CD14-positive monocyte (primary cell): ENCODE data around the gene ZFPL1. TPM values are rescaled to one million over a fixed set of nuclear protein-coding genes. Genes with fewer than 3 reads are reported as not detected.

ENCODE experiments used
- DNase-seq, 3 donors: peaks; one replicate each; pipeline ENCODE4 v3.0.0-alpha.2; 2011 to 2022
- H2AFZ ChIP-seq: 2 replicates; pipeline ENCODE4 v1.6.0; 2012; ENCODE audit warnings: mild to moderate bottlenecking, low read depth, low read length, inconsistent platforms; ENCODE audit not compliant: insufficient read depth, poor library complexity, severe bottlenecking
- H3K27ac ChIP-seq, 2 donors: 1 replicate in 1 of 2; 2 replicates in 1 of 2; pipeline ENCODE4 v1.5.1; 2012 to 2013; ENCODE audit warnings: low read length in 2 of 2, control low read depth in 1 of 2, inconsistent platforms in 1 of 2, low read depth in 1 of 2, mild to moderate bottlenecking in 1 of 2
- H3K27me3 ChIP-seq, 2 donors: one replicate each; pipeline versions ENCODE4 v1.6.0 to v1.6.1; 2011 to 2013; ENCODE audit warnings: low read length in 2 of 2; ENCODE audit not compliant: control insufficient read depth in 2 of 2, insufficient read depth in 2 of 2
- H3K36me3 ChIP-seq, 2 donors: replicated peaks in 1 of 2; 1 replicate in 1 of 2; 2 replicates in 1 of 2; pipeline versions ENCODE4 v1.5.1 to v1.6.1; 2012 to 2013; ENCODE audit warnings: low read length in 2 of 2, control low read depth in 1 of 2, inconsistent platforms in 1 of 2, mild to moderate bottlenecking in 1 of 2; ENCODE audit not compliant: insufficient read depth in 2 of 2, control insufficient read depth in 1 of 2
- H3K4me1 ChIP-seq, 2 donors: 1 replicate in 1 of 2; 2 replicates in 1 of 2; pipeline versions ENCODE4 v1.5.1 to v1.6.1; 2012 to 2013; ENCODE audit warnings: low read length in 2 of 2, control low read depth in 1 of 2, inconsistent platforms in 1 of 2, mild to moderate bottlenecking in 1 of 2, moderate library complexity in 1 of 2; ENCODE audit not compliant: insufficient read depth in 2 of 2, control insufficient read depth in 1 of 2
- H3K4me2 ChIP-seq: replicated peaks from 2 replicates; pipeline ENCODE3; 2012; ENCODE audit warnings: low read length, moderate library complexity, mild to moderate bottlenecking; ENCODE audit not compliant: poor library complexity, severe bottlenecking; ENCODE audit errors: extremely low read depth
- H3K4me3 ChIP-seq, 3 experiments: fragments of 200-600 bp in 1 of 3; sonication (generic) in 1 of 3; replicated peaks in 1 of 3; 1 replicate in 2 of 3; 2 replicates in 1 of 3; pipeline ENCODE4 v1.5.1; 2011 to 2013; ENCODE audit warnings: low read length in 3 of 3, mild to moderate bottlenecking in 3 of 3, control low read depth in 2 of 3, low read depth in 2 of 3, inconsistent platforms in 1 of 3, moderate library complexity in 1 of 3
- H3K79me2 ChIP-seq: 2 replicates; pipeline ENCODE4 v1.6.0; 2012; ENCODE audit warnings: mild to moderate bottlenecking, control low read depth, inconsistent platforms, low read length, moderate library complexity; ENCODE audit not compliant: insufficient read depth
- H3K9ac ChIP-seq: 2 replicates; pipeline ENCODE4 v1.6.0; 2017; ENCODE audit warnings: low read length, mild to moderate bottlenecking; ENCODE audit not compliant: insufficient read depth, poor library complexity, severe bottlenecking
- H3K9me3 ChIP-seq, 2 donors: replicated peaks in 1 of 2; 1 replicate in 1 of 2; 2 replicates in 1 of 2; pipeline versions ENCODE4 v1.5.1 to v1.6.1; 2012 to 2013; ENCODE audit warnings: low read length in 2 of 2, control low read depth in 1 of 2; ENCODE audit not compliant: control insufficient read depth in 1 of 2, insufficient read depth in 1 of 2
- H4K20me1 ChIP-seq: 2 replicates; pipeline ENCODE4 v1.6.0; 2012; ENCODE audit warnings: mild to moderate bottlenecking, low read length, control low read depth, moderate library complexity; ENCODE audit not compliant: insufficient read depth
- H3K27ac Mint-ChIP-seq, 7 donors: one replicate each; pipeline ENCODE4 v1.8.0; 2020; ENCODE audit warnings: mild to moderate bottlenecking in 7 of 7, mixed read lengths in 7 of 7, moderate library complexity in 6 of 7, inconsistent platforms in 2 of 7
- H3K27me3 Mint-ChIP-seq, 3 donors: one replicate each; pipeline ENCODE4 v1.8.0; 2021 to 2022; ENCODE audit warnings: low read depth in 3 of 3, mild to moderate bottlenecking in 3 of 3, mixed read lengths in 3 of 3, moderate library complexity in 3 of 3, inconsistent platforms in 1 of 3
- H3K36me3 Mint-ChIP-seq, 2 donors: one replicate each; pipeline ENCODE4 v1.8.0; 2020; ENCODE audit warnings: mixed read lengths in 2 of 2, inconsistent platforms in 1 of 2, mild to moderate bottlenecking in 1 of 2
- H3K4me1 Mint-ChIP-seq: one replicate; pipeline ENCODE4 v1.8.0; 2020; ENCODE audit warnings: mild to moderate bottlenecking, mixed read lengths
- H3K4me3 Mint-ChIP-seq, 2 donors: one replicate each; pipeline ENCODE4 v1.8.0; 2020; ENCODE audit warnings: mild to moderate bottlenecking in 2 of 2, mixed read lengths in 2 of 2, moderate library complexity in 1 of 2
- H3K9me3 Mint-ChIP-seq, 7 donors: one replicate each; pipeline ENCODE4 v1.8.0; 2020 to 2022; ENCODE audit warnings: mixed read lengths in 7 of 7, mild to moderate bottlenecking in 6 of 7, moderate library complexity in 6 of 7, inconsistent platforms in 2 of 7
- CTCF ChIP-seq: fragments of 200-600 bp; IDR thresholded peaks from one replicate; pipeline ENCODE4 v1.8.0; 2022; ENCODE audit warnings: antibody characterized with exemption, mild to moderate bottlenecking
- WGBS: methylation state at CpG from one replicate; pipeline ENCODE4 v1.1.5; 2013; ENCODE audit warnings: missing lambda C conversion rate; ENCODE audit not compliant: insufficient coverage; 5-methylcytosine and 5-hydroxymethylcytosine counted together
- intact Hi-C, 2 donors: fragments of 100-400 bp; cut with micrococcal nuclease; formaldehyde crosslinking; loops; one replicate each; pipeline versions ENCODE4 v1.15.0 to v1.15.1; 2023
- polyA plus RNA-seq, 3 donors: library from polyadenylated mRNA; depleted of rRNA in 1 of 3; unstranded in 2 of 3; stranded (reverse) in 1 of 3; fragments of 300-500 nt in 2 of 3; fragments of >200 nt in 1 of 3; fragmentation: Illumina TruSeq in 2 of 3; gene quantifications; 1 replicate in 2 of 3; 2 replicates in 1 of 3; pipeline ENCODE4 v1.2.3, GENCODE V29; 2012 to 2021

The ZFPL1 gene
- polyA plus RNA-seq, 3 donors, result 25.1 to 41.1 (median 27.2) TPM

- intact Hi-C loops, result no loop called here
- peaks cover 41 to 60% of the 10 kb centered on the region in 2 donors for H3K4me1 ChIP-seq
Measured at GRCh38 chr11:65040847-65041622, 43.0 kb upstream of the ZFPL1 start, which contains the start of gene SAC3D1. Gene SAC3D1 (plus strand): TSS chr11:65041210. CDS start chr11:65041293, 83 bp downstream.

GRCh38 chr11:65042891-65043290 is 41.1 kb upstream of the ZFPL1 start:
- peaks cover 9 to 31% of the 10 kb centered on the region in 2 donors for H3K36me3 Mint-ChIP-seq
- H3K27me3 Mint-ChIP-seq, result peaks cover 0 to 5% (median 2%) of the 10 kb centered on the region in 3 donors
- H3K9me3 Mint-ChIP-seq, result no peaks in the 10 kb centered on the region
- Histone ChIP-seq H3K27ac (no peak overlapping the region), H3K79me2 (peaks cover 29% of the 10 kb centered on the region), H3K36me3 (peaks cover 3 to 24% of the 10 kb centered on the region in 2 donors), H3K4me1 (peaks cover 55 to 78% of the 10 kb centered on the region in 2 donors), H3K27me3 (no peaks in the 10 kb centered on the region), H3K4me3 (no peak overlapping the region), H2AFZ (no peak overlapping the region), H3K9me3 (no peaks in the 10 kb centered on the region), H4K20me1 (peaks cover 4% of the 10 kb centered on the region), H3K9ac (no peak overlapping the region), H3K4me2 (no peak overlapping the region)
- DNase-seq, result no peak
- intact Hi-C loops, result no loop called here
- H3K4me3 Mint-ChIP-seq, result no peak overlapping the region
- H3K27ac Mint-ChIP-seq, result peak overlapping the region in 2 of 7 donors; percentile 32 to 35
- no peak for TF ChIP-seq CTCF
- peaks cover 50% of the 10 kb centered on the region for H3K4me1 Mint-ChIP-seq
- WGBS, result no CpG with 5 or more reads among the region's 6 CpGs

More at GRCh38 chr11:65040847-65041622, 43.0 kb upstream of the ZFPL1 start, which contains the start of gene SAC3D1:
- Histone ChIP-seq H3K9me3 (no peaks in the 10 kb centered on the region), H3K4me3 (peak within 1 kb of the TSS; percentile 72 to 95 (median 74)), H2AFZ (peak within 1 kb of the TSS; percentile 89), H3K27me3 (no peaks in the 10 kb centered on the region), H3K36me3 (peaks cover 14 to 39% of the 10 kb centered on the region in 2 donors), H3K4me2 (peak within 1 kb of the TSS; percentile 95), H4K20me1 (peaks cover 4% of the 10 kb centered on the region), H3K9ac (peak within 1 kb of the TSS; percentile 69), H3K27ac (peak within 1 kb of the TSS; percentile 76 to 83), H3K79me2 (peaks cover 24% of the 10 kb centered on the region)
- Mint-ChIP-seq H3K4me3 (peak within 1 kb of the TSS; percentile 91 to 95), H3K9me3 (no peaks in the 10 kb centered on the region), H3K36me3 (peaks cover 21 to 49% of the 10 kb centered on the region in 2 donors), H3K27ac (peak within 1 kb of the TSS; percentile 89 to 98 (median 95)), H3K4me1 (peaks cover 34% of the 10 kb centered on the region), H3K27me3 (peaks cover 0 to 2% (median 0%) of the 10 kb centered on the region in 3 donors)
- WGBS, result under 1% methylated on average over 91 of the region's 91 CpGs
- TF ChIP-seq CTCF, result no peak
- peak; percentile 72 to 77 (median 73) for DNase-seq
